Right lobe of liver (tissue), 4 donors: ENCODE measurements around the gene DCHS2.

Experiments
- CTCF ChIP-seq, 4 donors: fragments of 200-600 bp in 3 of 4; fragments of 450-650 bp in 1 of 4; IDR thresholded peaks; one replicate each; pipeline versions ENCODE4 v1.5.1 to v1.8.0; 2016 to 2022; ENCODE audit warnings: antibody characterized with exemption in 4 of 4, mild to moderate bottlenecking in 2 of 4
- POLR2A ChIP-seq: fragments of 450-650 bp; IDR thresholded peaks from one replicate; pipeline ENCODE4 v1.6.1; 2017; ENCODE audit warnings: antibody characterized with exemption, mild to moderate bottlenecking
- donor health status: DM: no; HTN: no; CAD: no.
- donor health status: DM: no; HTN: no; CAD: no.
- donor health status: DM: no; HTN: yes; CAD: no.

- no peak for TF ChIP-seq CTCF (IDR thresholded peaks at IDR 0.05)
- TF ChIP-seq POLR2A = no peak
These were observed 74.3 kb downstream of the DCHS2 start for GRCh38 chr4:154417373-154417673.
